Activated CD8-positive, alpha-beta T cell treated with anti-CD3 and anti-CD28 coated beads for 36 hours (primary cell): ENCODE data around the gene AJAP1. TPM values are rescaled to one million over a fixed set of nuclear protein-coding genes. Genes with fewer than 3 reads are reported as not detected.

Source experiments
- ATAC-seq: fragments of 200-7000 bp; cut with Tn5 transposase; one replicate; pipeline ENCODE4 v1.10.0; 2021; ENCODE audit warnings: mild to moderate bottlenecking, moderate library complexity
- CTCF ChIA-PET: fragments of 350-600 bp; sonication (Branson Sonifier 250); formaldehyde crosslinking; loops from one replicate; lab custom pipeline; 2021; ENCODE audit warnings: antibody characterized with exemption; lab: Charles Lee
- POLR2A ChIA-PET: fragments of 350-600 bp; sonication (Branson Sonifier 250); formaldehyde crosslinking; loops from one replicate; lab custom pipeline; 2021; ENCODE audit warnings: antibody characterized with exemption; lab: Charles Lee
- DNase-seq: peaks from one replicate; pipeline ENCODE4 v3.0.0-alpha.2; 2020
- H3K27ac Mint-ChIP-seq: one replicate; pipeline ENCODE4 v1.8.0; 2021; ENCODE audit warnings: mild to moderate bottlenecking, mixed read lengths
- H3K27me3 Mint-ChIP-seq: one replicate; pipeline ENCODE4 v1.8.0; 2021; ENCODE audit warnings: mixed read lengths
- H3K36me3 Mint-ChIP-seq: one replicate; pipeline ENCODE4 v1.8.0; 2021; ENCODE audit warnings: low read depth, mixed read lengths
- H3K4me1 Mint-ChIP-seq: one replicate; pipeline ENCODE4 v1.8.0; 2021; ENCODE audit warnings: low read depth, mixed read lengths
- H3K4me3 Mint-ChIP-seq: one replicate; pipeline ENCODE4 v1.8.0; 2021; ENCODE audit warnings: mild to moderate bottlenecking, moderate library complexity, mixed read lengths
- H3K9me3 Mint-ChIP-seq: one replicate; pipeline ENCODE4 v1.8.0; 2021; ENCODE audit warnings: mixed read lengths
- CTCF ChIP-seq: fragments of 200-600 bp; IDR thresholded peaks from one replicate; pipeline ENCODE4 v1.8.0; 2022; ENCODE audit warnings: antibody characterized with exemption, mild to moderate bottlenecking
- intact Hi-C: fragments of 100-400 bp; cut with micrococcal nuclease; formaldehyde crosslinking; loops from one replicate; pipeline ENCODE4 v1.10.0; 2022
- total RNA-seq, 2 experiments: library from RNA; stranded (reverse); gene quantifications; one replicate each; pipeline ENCODE4 v1.2.3, GENCODE V29; 2021

AJAP1 gene
- total RNA-seq, 2 experiments from 2014 or later, result 0.65 to 0.78 TPM

GRCh38 chr1:4805987-4806386, 151.6 kb downstream of the AJAP1 start:
- POLR2A ChIA-PET, result no interaction called here
- ATAC-seq, result no peak

GRCh38 chr1:4820543-4820942, 166.1 kb downstream of the AJAP1 start:
- DNase-seq (no peak), ATAC-seq (no peak)
- TF ChIP-seq CTCF, result no peak
- no peaks in the 10 kb centered on the region for H3K4me1 Mint-ChIP-seq
- H3K36me3 Mint-ChIP-seq, result no peaks in the 10 kb centered on the region
- CTCF ChIA-PET, result no interaction called here
- H3K4me3 Mint-ChIP-seq, result no peak overlapping the region
- H3K27ac Mint-ChIP-seq, result no peak overlapping the region
- H3K27me3 Mint-ChIP-seq, result no peaks in the 10 kb centered on the region
- H3K9me3 Mint-ChIP-seq, result peaks cover 9% of the 10 kb centered on the region
- intact Hi-C loops, result no loop called here
- POLR2A ChIA-PET, result no interaction called here

More at GRCh38 chr1:4805987-4806386, 151.6 kb downstream of the AJAP1 start:
- CTCF ChIA-PET, result interaction anchor here (1.1 kb wide), 1 partner anchor 9 kb away, joined by 3 read pairs; no protein-coding TSS in a partner anchor
- Mint-ChIP-seq H3K27ac (no peak overlapping the region), H3K27me3 (peaks cover 10% of the 10 kb centered on the region), H3K4me3 (no peak overlapping the region), H3K4me1 (no peaks in the 10 kb centered on the region), H3K9me3 (peaks cover 5% of the 10 kb centered on the region), H3K36me3 (no peaks in the 10 kb centered on the region)
- TF ChIP-seq CTCF, result no peak
- DNase-seq, result no peak
- intact Hi-C loops, result no loop called here

- no peak overlapping the region for H3K4me3 Mint-ChIP-seq
- peak; percentile 49 for TF ChIP-seq CTCF
- intact Hi-C loops, result no loop called here
- H3K4me1 Mint-ChIP-seq, result no peaks in the 10 kb centered on the region
- DNase-seq (peak; percentile 14), ATAC-seq (peak; percentile 60)
- ChIA-PET POLR2A (no interaction called here), CTCF (interaction anchor here (0.6 to 0.8 kb wide), 2 partner anchors 35 to 225 kb away, joined by 3 read pairs; no protein-coding TSS in a partner anchor)
- H3K36me3 Mint-ChIP-seq, result no peaks in the 10 kb centered on the region
- no peaks in the 10 kb centered on the region for H3K9me3 Mint-ChIP-seq
- H3K27ac Mint-ChIP-seq, result no peak overlapping the region
- peaks cover 4% of the 10 kb centered on the region for H3K27me3 Mint-ChIP-seq
Measured at GRCh38 chr1:4825800-4826450, 171.5 kb downstream of the AJAP1 start.

GRCh38 chr1:4830707-4831106, 176.3 kb downstream of the AJAP1 start:
- no peak for DNase-seq
- no peaks in the 10 kb centered on the region for H3K4me1 Mint-ChIP-seq
- ChIA-PET CTCF (no interaction called here), POLR2A (no interaction called here)
- ATAC-seq, result no peak
- no peak overlapping the region for H3K4me3 Mint-ChIP-seq
- H3K27ac Mint-ChIP-seq, result no peak overlapping the region
- H3K27me3 Mint-ChIP-seq, result peaks cover 4% of the 10 kb centered on the region
- peaks cover 4% of the 10 kb centered on the region for H3K9me3 Mint-ChIP-seq
- intact Hi-C loops, result no loop called here
- TF ChIP-seq CTCF, result no peak
- no peaks in the 10 kb centered on the region for H3K36me3 Mint-ChIP-seq

GRCh38 chr1:4836574-4836973, 182.2 kb downstream of the AJAP1 start:
- Mint-ChIP-seq H3K36me3 (no peaks in the 10 kb centered on the region), H3K27ac (no peak overlapping the region), H3K9me3 (peaks cover 4% of the 10 kb centered on the region), H3K4me3 (no peak overlapping the region), H3K27me3 (no peaks in the 10 kb centered on the region), H3K4me1 (no peaks in the 10 kb centered on the region)
- intact Hi-C loops, result no loop called here
- no peak for TF ChIP-seq CTCF
- ChIA-PET POLR2A (no interaction called here), CTCF (interaction anchor here (1.2 kb wide), 1 partner anchor 10 kb away, joined by 3 read pairs; no protein-coding TSS in a partner anchor)
- no peak for DNase-seq
- ATAC-seq, result no peak
